H1 (cell line): ENCODE results near the gene OASL. TPM values are rescaled to one million over a fixed set of nuclear protein-coding genes. Genes with fewer than 3 reads are reported as not detected.

Source experiments
- CTCF ChIA-PET: fragments of 300-600 bp; sonication (Branson Sonifier 250); formaldehyde crosslinking; loops from one replicate; lab custom pipeline; 2021; ENCODE audit not compliant: partially characterized antibody; lab: Charles Lee
- POLR2A ChIA-PET: fragments of 300-600 bp; sonication (Branson Sonifier 250); formaldehyde crosslinking; loops from one replicate; lab custom pipeline; 2021; ENCODE audit warnings: inconsistent platforms; ENCODE audit not compliant: partially characterized antibody; lab: Charles Lee
- DNase-seq, 2 experiments: peaks; one replicate each; pipeline versions ENCODE4 v3.0.0 to v3.0.0-alpha.2; 2010 to 2022; ENCODE audit warnings: low spot score in 2 of 2, low read depth in 1 of 2, mixed read lengths in 1 of 2
- FAIRE-seq: peaks from 2 replicates; lab custom pipeline; 2011; peaks lifted over from hg19 to GRCh38; lab: Jason Lieb, UNC
- H2AFZ ChIP-seq: 2 replicates; pipeline ENCODE4 v1.8.1; 2012; ENCODE audit warnings: low read length, inconsistent platforms
- H2AK5ac ChIP-seq: 2 replicates; pipeline ENCODE4 v1.6.1; 2013; ENCODE audit warnings: low read depth, low read length
- H2BK120ac ChIP-seq: replicated peaks from 2 replicates; pipeline ENCODE3; 2013; ENCODE audit warnings: low read depth, low read length, inconsistent platforms
- H2BK12ac ChIP-seq: 2 replicates; pipeline ENCODE4 v1.6.1; 2013; ENCODE audit warnings: low read depth, low read length
- H2BK15ac ChIP-seq: 2 replicates; pipeline ENCODE4 v1.6.1; 2013; ENCODE audit warnings: low read length
- H2BK20ac ChIP-seq: 2 replicates; pipeline ENCODE4 v1.6.1; 2013; ENCODE audit warnings: low read length
- H2BK5ac ChIP-seq: 2 replicates; pipeline ENCODE4 v1.6.1; 2013; ENCODE audit warnings: low read depth, low read length
- H3K14ac ChIP-seq: 2 replicates; pipeline ENCODE4 v1.6.1; 2013; ENCODE audit warnings: inconsistent platforms; ENCODE audit not compliant: insufficient read length
- H3K18ac ChIP-seq: 2 replicates; pipeline ENCODE4 v1.6.1; 2013; ENCODE audit warnings: low read length; ENCODE audit errors: extremely low read depth
- H3K23ac ChIP-seq: 2 replicates; pipeline ENCODE4 v1.6.1; 2013; ENCODE audit warnings: inconsistent platforms; ENCODE audit not compliant: insufficient read length
- H3K23me2 ChIP-seq: 2 replicates; pipeline ENCODE4 v1.6.1; 2013; ENCODE audit warnings: low read depth, low read length
- H3K27ac ChIP-seq: 2 replicates; pipeline ENCODE4 v1.6.1; 2011; ENCODE audit warnings: low read depth, low read length, inconsistent platforms
- H3K27me3 ChIP-seq, 4 experiments: replicated peaks in 1 of 4; 1 replicate in 1 of 4; 2 replicates in 3 of 4; pipeline versions ENCODE4 v1.6.1 to v1.8.1; 2011 to 2013; ENCODE audit warnings: low read length in 3 of 4, mild to moderate bottlenecking in 3 of 4, inconsistent platforms in 2 of 4, mixed read lengths in 2 of 4, moderate library complexity in 1 of 4; ENCODE audit not compliant: control insufficient read depth in 3 of 4, insufficient read depth in 3 of 4; ENCODE audit errors: extremely low read depth in 1 of 4
- H3K36me3 ChIP-seq, 4 experiments: 2 replicates each; pipeline versions ENCODE4 v1.6.1 to v1.8.1; 2011 to 2013; ENCODE audit warnings: mild to moderate bottlenecking in 4 of 4, low read length in 3 of 4, moderate library complexity in 2 of 4, control low read depth in 1 of 4, inconsistent platforms in 1 of 4; ENCODE audit not compliant: insufficient read depth in 4 of 4, control insufficient read depth in 2 of 4
- H3K4ac ChIP-seq: replicated peaks from 2 replicates; pipeline ENCODE3; 2013; ENCODE audit warnings: low read length, low read depth, mixed read lengths, inconsistent platforms; ENCODE audit not compliant: insufficient read length
- H3K4me1 ChIP-seq, 4 experiments: replicated peaks in 1 of 4; 1 replicate in 1 of 4; 2 replicates in 3 of 4; pipeline versions ENCODE4 v1.6.1 to v1.8.1; 2011 to 2013; ENCODE audit warnings: low read length in 3 of 4, inconsistent platforms in 2 of 4, mixed read lengths in 1 of 4; ENCODE audit not compliant: insufficient read depth in 4 of 4, control insufficient read depth in 3 of 4
- H3K4me2 ChIP-seq, 2 experiments: 2 replicates each; pipeline versions ENCODE4 v1.6.1 to v1.8.1; 2011 to 2013; ENCODE audit warnings: low read depth in 2 of 2, low read length in 2 of 2, control low read depth in 1 of 2, inconsistent platforms in 1 of 2, mild to moderate bottlenecking in 1 of 2; ENCODE audit not compliant: insufficient read depth in 1 of 2
- H3K4me3 ChIP-seq, 4 experiments: fragments of 200-600, 300-600 bp in 1 of 4; sonication (generic), shearing (Covaris generic), sonication (Bioruptor Twin) in 1 of 4; 2 replicates each; pipeline versions ENCODE4 v1.5.1 to v1.8.1; 2011 to 2016; ENCODE audit warnings: low read length in 4 of 4, low read depth in 3 of 4, control low read depth in 2 of 4, inconsistent platforms in 2 of 4, mild to moderate bottlenecking in 2 of 4, mixed read lengths in 1 of 4, moderate library complexity in 1 of 4; ENCODE audit not compliant: insufficient read depth in 2 of 4; ENCODE audit errors: extremely low read depth in 1 of 4
- H3K56ac ChIP-seq: replicated peaks from 2 replicates; pipeline ENCODE3; 2013; ENCODE audit warnings: low read depth, mild to moderate bottlenecking, mixed read lengths, low read length, inconsistent platforms; ENCODE audit not compliant: insufficient read length
- H3K79me1 ChIP-seq: 2 replicates; pipeline ENCODE4 v1.6.1; 2013; ENCODE audit warnings: low read depth, low read length, control low read depth
- H3K79me2 ChIP-seq, 2 experiments: 2 replicates each; pipeline versions ENCODE4 v1.6.1 to v1.8.1; 2012 to 2013; ENCODE audit warnings: low read length in 2 of 2, mild to moderate bottlenecking in 2 of 2, inconsistent platforms in 1 of 2; ENCODE audit not compliant: insufficient read depth in 2 of 2, control insufficient read depth in 1 of 2
- H3K9ac ChIP-seq, 4 experiments: replicated peaks in 1 of 4; 1 replicate in 1 of 4; 2 replicates in 3 of 4; pipeline versions ENCODE4 v1.6.1 to v1.8.1; 2011 to 2013; ENCODE audit warnings: low read depth in 3 of 4, low read length in 3 of 4, control low read depth in 2 of 4, mild to moderate bottlenecking in 2 of 4, moderate library complexity in 2 of 4, inconsistent platforms in 1 of 4; ENCODE audit errors: extremely low read depth in 1 of 4
- H3K9me3 ChIP-seq, 2 experiments: 2 replicates each; pipeline versions ENCODE4 v1.6.1 to v1.8.1; 2012 to 2013; ENCODE audit warnings: mild to moderate bottlenecking in 2 of 2, moderate library complexity in 2 of 2, control low read depth in 1 of 2, inconsistent platforms in 1 of 2, low read depth in 1 of 2, low read length in 1 of 2, mixed read lengths in 1 of 2; ENCODE audit not compliant: insufficient read depth in 2 of 2
- H4K20me1 ChIP-seq, 2 experiments: replicated peaks in 1 of 2; 2 replicates each; pipeline versions ENCODE3 to v1.8.1; 2011 to 2013; ENCODE audit warnings: inconsistent platforms in 2 of 2, low read length in 2 of 2, mild to moderate bottlenecking in 1 of 2; ENCODE audit not compliant: insufficient read depth in 2 of 2, control insufficient read depth in 1 of 2
- H4K5ac ChIP-seq: 2 replicates; pipeline ENCODE4 v1.6.1; 2013; ENCODE audit warnings: low read length, low read depth, mixed read lengths, inconsistent platforms; ENCODE audit not compliant: insufficient read length
- H4K8ac ChIP-seq: 2 replicates; pipeline ENCODE4 v1.8.0; 2013; ENCODE audit warnings: mild to moderate bottlenecking, moderate library complexity, low read length, inconsistent platforms; ENCODE audit not compliant: insufficient read depth; ENCODE audit errors: extremely low read depth
- H4K91ac ChIP-seq: replicated peaks from 2 replicates; pipeline ENCODE3; 2013; ENCODE audit warnings: low read length, mixed read lengths, inconsistent platforms; ENCODE audit not compliant: insufficient read length
- CEBPB ChIP-seq: IDR thresholded peaks from 2 replicates; pipeline ENCODE4 v1.6.1; 2012; ENCODE audit warnings: low read depth, low read length
- FOSL1 ChIP-seq: IDR thresholded peaks from 2 replicates; pipeline ENCODE4 v1.6.1; 2011; ENCODE audit warnings: mild to moderate bottlenecking, low read depth, low read length, moderate library complexity; ENCODE audit not compliant: insufficient read depth
- KDM4A ChIP-seq: IDR thresholded peaks from one replicate; pipeline ENCODE4 v1.7.1; 2012; ENCODE audit warnings: low read depth, mild to moderate bottlenecking, moderate library complexity, low read length, inconsistent platforms; ENCODE audit not compliant: severe bottlenecking
- MAFK ChIP-seq: IDR thresholded peaks from 2 replicates; pipeline ENCODE4 v1.6.1; 2012; ENCODE audit warnings: low read depth, mild to moderate bottlenecking, improper control_type of control experiment, low read length
- POLR2AphosphoS5 ChIP-seq: IDR thresholded peaks from 2 replicates; pipeline ENCODE4 v1.6.1; 2011; ENCODE audit warnings: low read depth, low read length
- POU5F1 ChIP-seq: IDR thresholded peaks from 2 replicates; pipeline ENCODE4 v1.6.1; 2011; ENCODE audit warnings: low read depth, mild to moderate bottlenecking, low read length, moderate library complexity
- RXRA ChIP-seq: IDR thresholded peaks from 2 replicates; pipeline ENCODE4 v1.6.1; 2011; ENCODE audit warnings: low read depth, mild to moderate bottlenecking, low read length, moderate library complexity; ENCODE audit not compliant: insufficient read depth
- ZNF274 ChIP-seq: IDR thresholded peaks from 2 replicates; pipeline ENCODE4 v1.7.0; 2012; ENCODE audit warnings: low read length, borderline replicate concordance; ENCODE audit errors: extremely low read depth
- WGBS, 2 experiments: shearing (Covaris generic) in 1 of 2; methylation state at CpG; one replicate each; pipeline versions ENCODE4 v1.1.6 to v1.1.7; 2013 to 2015; ENCODE audit warnings: low lambda C conversion rate in 2 of 2, mixed read lengths in 2 of 2, inconsistent platforms in 1 of 2, low coverage in 1 of 2, missing lambda C conversion rate in 1 of 2; ENCODE audit not compliant: insufficient replicate concordance in 2 of 2, insufficient coverage in 1 of 2, insufficient read length in 1 of 2; ENCODE audit errors: extremely low coverage in 1 of 2, missing lambda C conversion rate in 1 of 2; 5-methylcytosine and 5-hydroxymethylcytosine counted together
- polyA plus RNA-seq, 7 experiments: library from polyadenylated mRNA; depleted of rRNA in 3 of 7; stranded (reverse) in 5 of 7; unstranded in 2 of 7; fragments of >200 nt in 5 of 7; fragments of 200-250 nt in 2 of 7; gene quantifications; 1 replicate in 5 of 7; 2 replicates in 1 of 7; 4 replicates in 1 of 7; pipeline versions ENCODE4 v1.2.1 to v1.2.3, GENCODE V29; 2011 to 2013; ENCODE audit warnings: missing spikeins in 2 of 7, mixed read lengths in 2 of 7
- total RNA-seq: library from RNA; stranded (reverse); fragmentation: NEBNext Ultra II Directional; extraction: Animal tissue kit (Norgen Biotek cat#: 25700); gene quantifications from 2 replicates; pipeline ENCODE4 v1.2.1, GENCODE V29; 2021

Gene OASL
- total and polyA plus RNA-seq, 2 of the 8 experiments (the other 6 are each of a cell fraction or from before 2014, with no cell fraction given) = not detected

DNA sequence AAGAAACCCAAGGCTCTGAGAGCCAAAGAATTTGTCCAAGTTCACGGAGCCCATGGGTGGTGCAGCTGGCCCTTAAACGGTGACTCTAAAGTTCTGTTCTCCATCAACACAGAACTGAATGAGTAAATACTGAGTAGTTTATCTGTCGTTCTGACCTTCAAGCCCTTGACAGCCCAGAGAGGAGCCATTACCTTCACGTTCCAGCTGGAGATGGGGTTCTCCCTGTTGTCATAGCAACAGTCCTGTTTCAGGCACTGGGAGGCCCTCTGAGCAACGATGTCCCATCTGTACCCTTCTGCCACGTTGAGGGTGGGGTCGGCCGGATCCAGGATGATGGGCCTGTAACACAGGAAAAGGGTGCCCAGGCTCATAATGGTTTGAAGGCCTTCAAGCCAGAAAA is 15.2 kb downstream of the OASL start:
- Histone ChIP-seq H2AK5ac (no peak overlapping the region), H2BK15ac (no peak overlapping the region), H4K8ac (no peak overlapping the region), H3K9ac (no peak overlapping the region), H3K4me1 (no peaks in the 10 kb centered on the region), H3K56ac (no peak overlapping the region), H2BK120ac (no peak overlapping the region), H4K20me1 (no peaks in the 10 kb centered on the region), H3K23ac (no peak overlapping the region), H3K18ac (no peak overlapping the region), H3K9me3 (no peaks in the 10 kb centered on the region), H2BK12ac (no peak overlapping the region), H3K14ac (no peak overlapping the region), H3K4ac (no peak overlapping the region), H3K36me3 (no peaks in the 10 kb centered on the region), H4K5ac (no peak overlapping the region), H3K79me2 (no peaks in the 10 kb centered on the region), H4K91ac (no peak overlapping the region), H3K23me2 (no peaks in the 10 kb centered on the region), H2BK20ac (no peak overlapping the region), H3K4me2 (no peak overlapping the region), H3K79me1 (no peaks in the 10 kb centered on the region), H2AFZ (no peak overlapping the region), H3K27ac (no peak overlapping the region), H3K4me3 (no peak overlapping the region), H2BK5ac (no peak overlapping the region), H3K27me3 (no peaks in the 10 kb centered on the region)
- DNase-seq = no peak
- ChIA-PET POLR2A (no interaction called here), CTCF (interaction anchor here (1.0 kb wide), 1 partner anchor 87 kb away, joined by 3 read pairs; no protein-coding TSS in a partner anchor)
- 72% methylated on average over 8 of the region's 8 CpGs; no CpG with 5 or more reads in 1 of the 2 experiments for WGBS, 2 experiments
- FAIRE-seq = no peak
- TF ChIP-seq MAFK (no peak), POLR2AphosphoS5 (no peak), RXRA (no peak), KDM4A (no peak), POU5F1 (no peak), FOSL1 (no peak), ZNF274 (no peak), CEBPB (no peak)
